SK-N-SH (cell line): ENCODE data around the gene DUSP9. TPM values are rescaled to one million over a fixed set of nuclear protein-coding genes. Genes with fewer than 3 reads are reported as not detected.

ENCODE experiments used
- polyA plus RNA-seq, 3 experiments: library from polyadenylated mRNA; depleted of rRNA; stranded (reverse); fragments of >200 nt; gene quantifications; 2 replicates each; pipeline ENCODE4 v1.2.3, GENCODE V29; 2012
- small RNA-seq, 7 experiments: library from RNA; depleted of rRNA; stranded (forward); fragments of <200 nt; gene quantifications; one replicate each; pipeline ENCODE3, GENCODE V24; 2012

DUSP9 gene
- polyA plus RNA-seq, 1 of the 3 experiments (the other 2 are of a cell fraction), result 0.05 TPM

Small RNA genes lying within 50 kb of the gene (small RNA-seq; reads per million reads assigned to genes)
- gene RN7SL687P, result 0 reads per million in 7 experiments

Other genes with a start within 250 kb of the DUSP9 start
- not detected in 2 replicates for gene PNMA6E, start 245.9 kb upstream of the DUSP9 start, polyA plus RNA-seq (2012; rRNA removed)
- gene ZFP92, start 235.7 kb upstream of the DUSP9 start, polyA plus RNA-seq (2012; rRNA removed), result 0.28 TPM in 2 replicates
- gene TREX2, start 201.1 kb upstream of the DUSP9 start, polyA plus RNA-seq (2012; rRNA removed), result 0.76 and 0.78 TPM in 2 replicates
- 27.1 and 39.7 TPM in 2 replicates for gene HAUS7, start 176.6 kb upstream of the DUSP9 start, polyA plus RNA-seq (2012; rRNA removed)
- 15.2 and 28.9 TPM in 2 replicates for gene BGN, start 152.2 kb upstream of the DUSP9 start, polyA plus RNA-seq (2012; rRNA removed)
- gene ATP2B3, start 129.6 kb upstream of the DUSP9 start, polyA plus RNA-seq (2012; rRNA removed), result 0.16 and 0.18 TPM in 2 replicates
- gene CCNQ, start 48.1 kb upstream of the DUSP9 start, polyA plus RNA-seq (2012; rRNA removed), result 44.5 and 45.3 TPM in 2 replicates
- gene PNCK, start 26.6 kb downstream of the DUSP9 start, polyA plus RNA-seq (2012; rRNA removed), result 1.2 and 2.5 TPM in 2 replicates
- gene SLC6A8, start 40.7 kb downstream of the DUSP9 start, polyA plus RNA-seq (2012; rRNA removed), result 22.3 and 30.8 TPM in 2 replicates
- gene BCAP31, start 77.2 kb downstream of the DUSP9 start, polyA plus RNA-seq (2012; rRNA removed), result 173 and 220 TPM in 2 replicates
- gene ABCD1, start 77.7 kb downstream of the DUSP9 start, polyA plus RNA-seq (2012; rRNA removed), result 7.2 and 7.9 TPM in 2 replicates
- gene PLXNB3, start 117.0 kb downstream of the DUSP9 start, polyA plus RNA-seq (2012; rRNA removed), result 13.8 and 15.5 TPM in 2 replicates
- 0.50 and 0.74 TPM in 2 replicates for gene SRPK3, start 133.8 kb downstream of the DUSP9 start, polyA plus RNA-seq (2012; rRNA removed)
- 78.0 and 107 TPM in 2 replicates for gene IDH3G, start 147.2 kb downstream of the DUSP9 start, polyA plus RNA-seq (2012; rRNA removed)
- gene SSR4, start 147.5 kb downstream of the DUSP9 start, polyA plus RNA-seq (2012; rRNA removed), result 326 and 367 TPM in 2 replicates
- 1.9 and 2.4 TPM in 2 replicates for gene PDZD4, start 183.3 kb downstream of the DUSP9 start, polyA plus RNA-seq (2012; rRNA removed)
- gene L1CAM, start 239.0 kb downstream of the DUSP9 start, polyA plus RNA-seq (2012; rRNA removed), result 1.9 and 2.0 TPM in 2 replicates